T-helper 1 cell treated with Interleukin-12 subunit alpha and Interleukin-12 subunit beta and Interleukin-4 antibody, amounts not matched to agents 30 ng/mL and 1 ng/mL, for 36 hours (primary cell): ENCODE results near the gene CCDC201. TPM values are rescaled to one million over a fixed set of nuclear protein-coding genes. Genes with fewer than 3 reads are reported as not detected.

Experiments used
- intact Hi-C: fragments of 100-400 bp; cut with micrococcal nuclease; formaldehyde crosslinking; loops from one replicate; pipeline ENCODE4 v1.15.1; 2024
- total RNA-seq: library from RNA; stranded (reverse); gene quantifications from 2 replicates; pipeline ENCODE4 v1.2.3, GENCODE V29; 2022

Gene CCDC201
- total RNA-seq, 1 donor from 2014 or later, result not detected

DNA sequence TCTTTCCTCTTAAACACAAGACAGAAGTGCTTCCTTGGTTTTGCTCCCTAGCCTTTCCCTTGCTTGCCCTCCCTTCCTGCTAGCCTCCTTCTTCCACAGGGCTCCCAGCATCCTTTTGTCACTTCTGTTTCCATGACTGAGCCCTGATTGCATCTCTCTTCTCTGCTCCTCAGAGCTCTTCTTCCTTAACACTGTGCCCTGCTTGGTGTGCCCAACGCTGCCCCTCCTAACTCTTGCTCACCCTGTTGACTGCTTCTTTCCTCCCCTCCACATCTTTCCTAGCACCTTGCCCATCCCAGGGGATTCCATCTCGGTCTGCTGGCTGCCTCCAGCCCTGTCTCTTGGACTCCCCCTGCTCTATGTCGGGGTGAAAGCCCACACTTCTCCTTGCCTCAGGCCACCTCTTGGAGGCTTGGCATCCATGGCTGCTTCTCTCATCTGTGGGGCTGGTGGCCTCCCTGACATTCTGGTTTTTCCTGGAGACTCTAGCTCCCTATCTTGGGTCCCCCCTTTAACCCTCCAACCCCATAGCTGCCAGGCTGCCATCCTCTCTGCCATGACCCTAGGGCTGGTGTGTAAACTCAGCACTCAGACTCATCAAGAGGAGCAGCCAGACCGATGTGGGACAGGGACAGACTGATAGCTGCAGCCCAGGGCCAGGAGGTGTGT is 21.2 kb upstream of the CCDC201 start:
- intact Hi-C loops, result no loop called here

DNA sequence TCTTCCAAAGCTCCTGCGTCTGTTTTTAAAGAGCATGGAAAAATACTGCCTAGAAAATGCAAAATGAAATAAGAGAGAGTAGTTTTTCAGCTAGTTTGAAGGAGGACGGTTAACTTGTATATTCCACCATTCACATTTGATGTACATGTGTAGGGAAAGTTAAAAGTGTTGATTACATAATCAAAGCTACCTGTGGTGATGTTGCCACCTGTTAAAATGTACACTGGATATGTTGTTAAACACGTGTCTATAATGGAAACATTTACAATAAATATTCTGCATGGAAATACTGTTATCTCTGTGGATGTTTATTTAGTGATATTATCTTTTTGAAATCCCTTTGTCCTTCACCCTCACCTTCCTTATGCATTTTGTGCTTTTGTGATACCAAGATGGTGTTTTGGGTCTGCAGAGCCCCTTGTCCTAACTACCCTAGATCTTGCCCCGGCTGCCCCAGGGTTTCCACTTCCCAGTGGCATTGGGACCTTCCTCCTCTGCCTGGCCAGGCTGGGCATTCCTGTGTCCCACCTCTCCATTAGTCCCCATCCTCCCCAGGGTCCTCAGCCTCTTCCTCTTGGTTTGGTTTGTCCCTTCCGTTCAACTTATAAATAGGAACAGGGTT is 20.6 kb upstream of the CCDC201 start:
- intact Hi-C loops, result no loop called here

DNA sequence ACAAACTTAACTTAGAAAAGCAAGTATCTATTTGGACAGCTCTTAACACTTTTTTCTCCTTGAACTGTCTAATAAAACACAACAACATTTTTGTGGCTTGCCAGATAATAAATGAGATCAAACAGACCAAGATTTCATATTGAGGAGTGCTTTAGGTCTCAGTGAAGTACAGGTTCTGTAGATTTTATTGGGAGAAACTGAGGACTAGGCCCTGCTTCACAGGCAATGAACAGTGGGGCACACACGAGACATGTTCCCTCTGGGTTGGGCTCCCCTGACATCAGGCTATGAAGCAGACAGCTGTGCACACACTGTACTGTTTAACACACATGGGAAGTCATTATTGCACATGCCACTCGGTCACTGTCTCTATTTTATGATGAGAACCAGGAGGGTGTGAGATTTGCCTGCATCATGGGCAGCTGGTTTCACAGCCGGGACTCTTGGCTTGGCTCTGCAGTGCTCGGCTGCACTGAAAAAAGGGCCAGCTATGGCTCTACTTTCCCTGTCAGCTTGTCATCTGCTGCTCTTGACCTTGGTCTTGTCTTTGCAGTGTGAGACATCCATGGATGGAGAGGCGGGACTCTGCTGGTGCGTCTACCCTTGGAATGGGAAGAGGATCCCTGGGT is 19.6 kb upstream of the CCDC201 start:
- intact Hi-C loops, result no loop called here

DNA sequence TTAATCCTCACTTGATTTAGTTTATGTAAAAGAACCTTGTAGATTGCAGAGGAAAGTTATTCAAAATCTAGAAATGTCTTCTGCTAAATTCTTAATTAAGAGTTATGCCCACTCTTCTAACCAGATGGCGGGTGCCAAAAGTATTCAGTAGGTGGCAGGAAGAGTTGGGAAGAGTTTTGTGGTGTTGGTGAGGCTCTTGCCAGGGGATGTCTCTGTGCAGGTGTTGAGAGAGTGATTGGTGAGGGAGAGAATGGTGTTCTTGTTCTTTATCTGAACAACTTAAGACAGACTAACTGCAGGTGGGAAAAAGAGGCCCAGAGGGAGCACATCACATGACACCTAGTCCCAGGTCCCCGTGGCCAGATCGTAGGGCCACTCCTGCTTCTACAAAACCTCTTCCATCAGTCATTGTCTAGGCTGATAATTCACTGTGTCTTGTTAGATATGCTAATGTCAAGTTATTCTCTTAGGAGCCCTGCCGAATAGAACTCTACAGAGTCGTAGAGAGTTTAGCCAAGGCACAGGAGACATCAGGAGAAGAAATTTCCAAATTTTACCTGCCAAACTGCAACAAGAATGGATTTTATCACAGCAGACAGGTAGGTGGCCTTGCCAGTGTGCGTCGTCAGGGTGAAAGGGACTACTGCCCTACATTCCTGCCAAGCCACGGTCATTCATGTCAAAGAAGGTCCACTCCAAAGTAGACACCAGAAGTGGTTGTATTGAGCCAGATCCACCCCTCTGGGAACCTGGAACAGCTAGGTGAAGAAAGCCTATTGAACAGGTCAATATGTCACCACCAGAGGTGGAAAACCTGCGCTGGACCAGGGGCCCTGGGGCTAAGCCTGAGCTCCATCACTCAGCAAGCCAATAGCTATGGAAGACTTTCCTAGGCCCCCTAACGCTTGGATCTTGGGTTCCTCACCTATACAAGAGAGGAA is 18.9 kb upstream of the CCDC201 start:
- intact Hi-C loops, result loop anchor here (1.0 kb wide), 1 partner anchor 1363 kb away; no protein-coding TSS in a partner anchor

DNA sequence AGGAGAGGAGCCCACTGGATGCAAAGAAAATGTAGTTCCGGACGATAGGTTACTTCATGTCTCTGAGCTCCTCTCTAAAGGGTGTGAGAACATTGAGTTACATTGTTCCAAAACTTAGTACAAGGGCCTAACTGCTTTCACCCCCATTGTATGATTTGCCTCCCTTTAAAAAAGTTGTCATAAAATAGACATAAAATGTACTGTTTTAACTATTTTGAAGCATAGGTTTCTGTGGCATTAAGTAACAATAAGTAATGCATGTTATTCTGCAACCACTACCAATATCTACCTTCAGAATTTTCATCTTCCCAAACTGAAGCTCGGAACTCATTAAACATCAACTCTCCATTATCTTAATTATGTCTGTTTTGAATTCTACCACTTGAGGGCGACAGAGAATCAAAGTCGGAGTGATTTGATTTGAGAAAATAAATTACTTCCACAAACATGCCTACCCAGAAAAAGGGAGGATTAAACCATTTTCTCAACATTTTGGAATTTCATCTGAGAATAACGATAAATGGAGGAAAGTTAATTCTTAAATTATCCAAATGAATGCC is 18.1 kb upstream of the CCDC201 start:
- intact Hi-C loops, result loop anchor here (1.0 kb wide), 1 partner anchor 1363 kb away; no protein-coding TSS in a partner anchor

DNA sequence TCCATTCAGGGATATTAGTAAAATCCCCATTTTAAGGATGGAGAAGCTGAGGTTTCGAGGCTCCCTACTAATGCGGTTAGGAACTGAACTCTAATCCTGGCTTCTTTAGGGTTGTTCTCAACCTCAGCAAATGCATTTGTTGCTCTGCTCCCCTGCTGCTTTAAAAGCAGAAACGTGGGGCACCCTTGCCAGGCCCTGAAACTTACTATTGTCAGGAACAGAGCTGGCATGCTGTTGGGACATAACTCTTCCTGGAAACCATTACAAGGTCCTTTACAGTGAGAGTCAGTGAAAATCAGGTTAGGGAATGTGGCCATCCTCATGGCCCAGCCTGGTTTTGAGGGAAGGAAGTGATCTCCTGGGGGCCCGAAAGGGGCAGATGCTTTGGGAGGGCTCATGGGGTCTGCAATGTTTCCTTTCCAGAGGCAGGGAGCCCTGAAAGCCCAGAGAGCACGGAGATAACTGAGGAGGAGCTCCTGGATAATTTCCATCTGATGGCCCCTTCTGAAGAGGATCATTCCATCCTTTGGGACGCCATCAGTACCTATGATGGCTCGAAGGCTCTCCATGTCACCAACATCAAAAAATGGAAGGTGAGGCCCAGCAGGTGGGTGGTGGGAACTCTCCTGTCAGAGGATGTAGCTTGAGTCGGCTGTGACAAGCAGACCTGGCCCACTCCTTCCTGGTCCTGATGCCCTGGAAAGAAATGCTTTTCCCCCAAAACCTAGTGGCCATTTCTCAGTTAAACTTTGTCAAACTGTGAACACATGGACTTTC is 17.4 kb upstream of the CCDC201 start:
- intact Hi-C loops, result no loop called here

DNA sequence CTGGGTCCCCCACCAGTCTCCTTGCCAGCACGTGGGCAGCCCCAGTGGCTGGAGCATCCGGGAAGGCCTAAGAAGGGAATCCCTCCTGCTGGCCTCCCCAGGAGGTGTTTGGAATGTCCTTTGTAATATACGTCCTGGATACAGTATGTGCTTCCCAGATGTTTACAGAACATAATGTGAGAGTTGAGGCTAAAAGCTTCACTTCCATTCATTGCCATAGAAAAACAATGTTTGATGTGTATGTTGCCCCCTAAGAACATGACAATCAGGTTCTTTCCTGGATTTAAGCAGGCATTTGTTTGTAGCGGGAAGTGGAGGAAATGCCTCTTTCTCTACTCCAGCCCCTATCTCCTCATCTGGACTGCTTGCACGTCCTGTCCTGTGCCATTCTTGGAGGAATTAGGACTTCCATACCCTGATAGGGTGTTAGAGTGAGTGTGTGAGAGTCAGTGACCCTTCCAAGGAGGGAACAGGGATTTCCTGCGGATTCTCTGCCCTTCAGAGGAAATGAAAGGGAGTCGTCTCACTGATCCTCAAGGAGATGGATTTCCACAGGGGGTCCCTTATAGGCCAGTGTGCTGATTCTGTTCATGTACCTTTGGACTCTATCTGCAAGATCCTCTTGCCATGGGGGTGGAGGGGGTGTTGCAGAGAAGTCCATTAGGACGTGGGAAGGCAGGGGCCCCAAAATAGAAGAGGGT is 16.6 kb upstream of the CCDC201 start:
- intact Hi-C loops, result no loop called here

DNA sequence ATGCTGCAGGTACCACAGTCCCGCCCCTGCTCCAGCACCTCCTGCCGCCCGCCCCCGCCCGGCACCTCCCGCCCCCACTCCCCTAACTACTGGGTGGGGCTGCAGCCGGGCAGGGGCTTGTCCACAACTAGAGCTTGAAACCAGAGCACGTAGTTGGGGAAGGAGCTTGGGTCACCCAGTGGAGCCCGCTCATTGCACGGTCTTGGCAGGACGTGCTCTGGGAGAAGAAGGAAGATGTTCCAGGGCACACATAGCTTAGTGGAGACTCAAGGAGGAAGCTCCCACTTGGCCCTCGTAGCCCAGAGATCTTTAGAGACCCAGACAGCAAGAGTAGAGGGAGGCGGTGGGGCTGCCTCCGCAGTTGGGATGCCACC is 16.1 kb upstream of the CCDC201 start:
- intact Hi-C loops, result no loop called here

DNA sequence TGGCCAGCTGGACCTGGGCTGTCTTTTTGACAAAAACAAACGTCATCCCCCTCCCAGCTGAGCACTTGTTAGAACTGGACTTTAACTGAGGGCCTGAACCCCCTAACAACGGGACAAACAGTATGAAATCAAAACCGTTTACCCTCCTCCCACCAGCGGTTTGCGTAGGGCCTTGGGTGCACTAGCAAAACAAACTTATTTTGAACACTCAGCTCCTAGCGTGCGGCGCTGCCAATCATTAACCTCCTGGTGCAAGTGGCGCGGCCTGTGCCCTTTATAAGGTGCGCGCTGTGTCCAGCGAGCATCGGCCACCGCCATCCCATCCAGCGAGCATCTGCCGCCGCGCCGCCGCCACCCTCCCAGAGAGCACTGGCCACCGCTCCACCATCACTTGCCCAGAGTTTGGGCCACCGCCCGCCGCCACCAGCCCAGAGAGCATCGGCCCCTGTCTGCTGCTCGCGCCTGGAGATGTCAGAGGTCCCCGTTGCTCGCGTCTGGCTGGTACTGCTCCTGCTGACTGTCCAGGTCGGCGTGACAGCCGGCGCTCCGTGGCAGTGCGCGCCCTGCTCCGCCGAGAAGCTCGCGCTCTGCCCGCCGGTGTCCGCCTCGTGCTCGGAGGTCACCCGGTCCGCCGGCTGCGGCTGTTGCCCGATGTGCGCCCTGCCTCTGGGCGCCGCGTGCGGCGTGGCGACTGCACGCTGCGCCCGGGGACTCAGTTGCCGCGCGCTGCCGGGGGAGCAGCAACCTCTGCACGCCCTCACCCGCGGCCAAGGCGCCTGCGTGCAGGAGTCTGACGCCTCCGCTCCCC is 15.5 kb upstream of the CCDC201 start, which contains the start of gene IGFBP1:
Gene IGFBP1 (plus strand): TSS at position 304 of the 808 bp plus-strand sequence. CDS start 165 bp downstream, at position 469.
- intact Hi-C loops, result no loop called here

DNA sequence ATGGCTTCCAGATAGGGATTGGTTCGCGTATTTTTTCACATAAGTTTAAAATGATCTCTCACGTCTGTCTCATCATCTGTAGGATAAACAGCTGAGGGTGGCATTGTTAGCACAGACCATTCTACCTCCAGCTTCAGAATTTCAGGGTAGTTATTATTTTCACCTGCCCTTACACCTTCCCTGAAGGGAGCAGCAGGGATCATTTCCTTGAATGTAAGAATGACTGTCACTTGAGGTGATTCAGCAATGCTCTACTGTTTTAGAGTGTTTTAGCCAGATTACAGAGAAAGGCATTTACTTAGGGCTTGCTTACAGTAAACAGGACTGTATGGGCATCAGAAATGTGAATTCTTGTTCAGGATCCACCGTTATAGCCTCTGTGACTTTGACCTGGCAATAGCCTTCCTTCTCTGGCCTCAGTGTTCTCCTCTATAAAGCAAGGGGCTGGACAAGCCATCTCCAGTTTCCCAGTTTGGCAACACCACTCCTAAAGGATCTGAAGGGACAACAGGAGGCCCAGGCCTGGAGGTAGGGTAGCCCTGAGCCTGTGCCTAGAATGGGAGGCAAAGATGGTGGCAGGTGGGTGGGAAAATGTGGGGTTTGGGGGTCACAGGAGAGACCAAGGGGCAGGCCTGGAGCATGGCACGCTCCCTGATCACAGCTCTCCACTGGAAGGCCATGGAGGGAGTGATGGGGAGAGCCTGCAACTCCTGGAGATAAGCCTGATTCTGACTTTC is 14.2 kb upstream of the CCDC201 start:
- intact Hi-C loops, result no loop called here

DNA sequence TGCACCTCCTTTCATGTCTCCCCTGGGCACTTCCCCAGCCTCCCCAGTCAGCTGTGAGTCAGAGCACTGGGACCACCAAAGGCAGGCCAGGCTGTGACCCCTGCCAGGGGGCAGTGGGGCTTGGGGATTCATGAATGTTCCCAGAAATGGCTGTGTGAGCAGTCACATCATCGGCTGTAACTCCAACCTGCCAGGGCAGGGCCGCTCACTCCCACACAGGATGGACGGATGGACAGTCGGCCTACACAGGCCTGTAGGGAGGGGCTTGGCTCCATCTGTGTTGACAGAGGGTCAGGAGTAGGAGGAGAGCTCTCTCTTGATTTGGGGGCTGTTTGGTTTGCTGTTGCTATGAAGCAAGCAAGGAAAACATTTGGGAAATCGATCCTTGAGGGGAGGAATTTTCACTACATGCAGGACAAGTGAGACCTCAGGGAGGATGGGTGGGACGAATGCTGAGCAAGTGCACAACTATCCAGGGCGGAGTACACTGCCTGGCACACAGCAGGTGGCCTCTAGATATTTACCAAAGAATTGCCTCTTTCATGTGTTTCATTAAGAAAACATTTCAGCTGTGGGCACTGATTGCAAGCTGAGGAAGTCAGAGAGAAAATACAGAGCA is 12.5 kb upstream of the CCDC201 start:
- intact Hi-C loops, result no loop called here

DNA sequence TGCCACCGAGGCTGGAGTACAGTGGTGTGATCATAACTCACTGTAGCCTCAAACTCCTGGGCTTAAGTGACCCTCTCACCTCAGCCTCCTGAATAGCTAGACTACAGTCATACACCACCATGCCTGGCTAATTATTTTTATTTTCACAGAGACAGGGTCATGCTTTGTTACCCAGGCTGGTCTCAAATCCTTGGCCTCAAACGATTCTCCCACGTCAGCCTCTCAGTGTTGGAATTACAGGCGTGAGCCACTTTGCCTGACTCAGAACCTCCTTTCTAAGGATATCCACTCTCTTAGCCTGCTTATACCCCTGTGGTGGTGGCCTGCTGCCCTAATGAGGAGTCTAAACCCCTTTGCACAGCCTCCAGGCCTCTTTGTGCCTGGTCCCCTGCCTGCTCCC is 11.3 kb upstream of the CCDC201 start:
- intact Hi-C loops, result no loop called here

DNA sequence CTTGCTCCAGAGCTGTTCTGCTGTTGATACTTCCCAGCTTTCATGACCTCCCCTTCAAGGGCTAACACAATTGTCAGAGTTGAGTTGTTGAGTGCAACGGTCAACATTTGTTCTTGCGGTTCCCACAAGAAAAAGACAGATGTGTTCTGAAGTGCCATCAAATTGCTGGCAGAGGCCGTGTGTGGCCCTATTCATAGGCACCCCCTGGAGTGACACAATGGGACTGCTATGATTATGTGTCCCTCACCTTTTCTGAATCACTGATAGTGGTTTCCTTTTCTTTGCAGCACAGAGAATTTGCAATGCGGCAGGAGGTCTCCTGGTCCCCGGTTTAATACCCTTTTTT is 9.6 kb upstream of the CCDC201 start:
- intact Hi-C loops, result no loop called here

DNA sequence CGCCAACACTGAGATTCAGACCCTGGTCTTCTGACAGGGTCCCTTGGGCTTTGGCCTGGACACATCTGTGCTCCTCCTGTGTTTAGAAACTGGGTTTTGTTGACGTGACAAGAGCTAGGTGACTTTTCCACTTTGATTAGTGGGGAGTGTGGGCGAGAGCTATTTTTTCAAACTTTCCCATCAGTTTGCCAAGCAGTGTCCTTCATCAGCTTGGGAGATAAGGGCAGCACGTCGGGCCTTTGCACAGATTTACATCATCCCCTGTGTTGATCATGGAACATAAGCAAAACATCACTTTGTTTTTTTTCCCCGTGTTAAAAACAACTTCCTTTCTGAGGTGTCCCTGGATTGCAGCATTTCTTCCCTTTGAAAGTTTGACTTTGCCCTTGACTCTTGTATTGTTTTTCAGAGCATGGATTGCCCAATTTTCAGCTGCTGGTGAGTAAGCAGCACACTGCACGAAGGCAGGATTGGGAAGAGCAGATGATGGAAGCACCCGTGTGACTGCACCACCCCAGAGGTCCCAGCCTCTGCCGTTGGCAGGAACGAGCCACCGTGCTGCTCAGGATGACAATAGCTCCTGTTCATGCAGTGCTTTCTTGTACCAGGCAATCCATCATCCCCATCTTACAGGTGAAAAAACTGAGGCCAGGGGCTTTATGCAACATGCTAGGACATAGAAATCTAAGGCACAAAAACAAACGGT is 9.0 kb upstream of the CCDC201 start:
- intact Hi-C loops, result no loop called here

DNA sequence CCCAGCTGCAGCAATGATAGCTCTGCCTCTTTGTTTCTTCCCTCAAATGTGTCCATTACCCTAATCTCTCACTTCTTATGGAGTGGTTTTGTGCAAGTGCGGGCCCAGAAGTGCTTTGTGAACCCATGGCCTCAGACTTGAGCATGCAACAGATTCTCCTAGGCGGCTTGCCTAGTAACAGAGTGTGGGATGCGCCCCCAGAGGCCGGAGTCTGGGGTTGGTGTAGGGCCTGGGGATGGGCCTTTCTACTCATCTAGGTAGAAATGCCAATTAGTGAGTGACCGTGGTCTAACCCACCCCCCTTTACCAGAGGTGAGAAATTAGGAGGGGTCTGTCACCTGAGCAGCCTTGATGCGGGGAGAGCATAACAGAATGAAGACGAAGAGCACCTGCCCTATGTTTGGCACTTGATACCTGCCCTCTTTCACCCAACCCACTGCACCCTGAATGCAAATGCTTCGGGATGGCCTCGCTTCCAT is 8.4 kb upstream of the CCDC201 start:
- intact Hi-C loops, result no loop called here

DNA sequence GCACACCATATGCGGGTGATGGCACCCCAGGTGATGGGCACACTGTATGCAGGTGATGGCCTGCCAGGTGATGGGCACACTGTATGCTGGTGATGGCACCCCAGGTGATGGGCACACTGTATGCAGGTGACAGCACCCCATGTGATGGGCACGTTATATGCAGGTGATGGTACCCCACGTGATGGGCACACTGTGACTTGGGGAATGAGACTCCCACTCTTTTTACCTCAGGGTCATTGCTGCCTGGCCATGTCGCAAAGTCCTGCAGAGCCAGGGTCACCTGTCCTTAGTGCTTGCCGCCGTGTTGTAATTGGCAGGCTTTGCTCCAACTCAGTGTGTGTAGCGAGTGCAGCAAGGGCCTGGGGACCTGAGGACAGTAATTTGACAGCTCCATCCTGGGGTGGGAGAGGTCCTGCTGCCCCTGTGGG is 7.6 kb upstream of the CCDC201 start:
- intact Hi-C loops, result no loop called here
